GM19239 (cell line): ENCODE data around the gene PDE4D.
"Not testable (repeated sequence)": the region's sequence is repeated elsewhere in the genome, so short reads cannot be mapped to it uniquely, and the experiment has no call there.

ENCODE experiments used
- DNase-seq: peaks from one replicate; pipeline ENCODE4 v3.0.0; 2011; ENCODE audit warnings: low spot score; ENCODE audit not compliant: insufficient read length
- FAIRE-seq: peaks from 2 replicates; lab custom pipeline; 2011; peaks lifted over from hg19 to GRCh38; lab: Jason Lieb, UNC

PDE4D gene

DNA sequence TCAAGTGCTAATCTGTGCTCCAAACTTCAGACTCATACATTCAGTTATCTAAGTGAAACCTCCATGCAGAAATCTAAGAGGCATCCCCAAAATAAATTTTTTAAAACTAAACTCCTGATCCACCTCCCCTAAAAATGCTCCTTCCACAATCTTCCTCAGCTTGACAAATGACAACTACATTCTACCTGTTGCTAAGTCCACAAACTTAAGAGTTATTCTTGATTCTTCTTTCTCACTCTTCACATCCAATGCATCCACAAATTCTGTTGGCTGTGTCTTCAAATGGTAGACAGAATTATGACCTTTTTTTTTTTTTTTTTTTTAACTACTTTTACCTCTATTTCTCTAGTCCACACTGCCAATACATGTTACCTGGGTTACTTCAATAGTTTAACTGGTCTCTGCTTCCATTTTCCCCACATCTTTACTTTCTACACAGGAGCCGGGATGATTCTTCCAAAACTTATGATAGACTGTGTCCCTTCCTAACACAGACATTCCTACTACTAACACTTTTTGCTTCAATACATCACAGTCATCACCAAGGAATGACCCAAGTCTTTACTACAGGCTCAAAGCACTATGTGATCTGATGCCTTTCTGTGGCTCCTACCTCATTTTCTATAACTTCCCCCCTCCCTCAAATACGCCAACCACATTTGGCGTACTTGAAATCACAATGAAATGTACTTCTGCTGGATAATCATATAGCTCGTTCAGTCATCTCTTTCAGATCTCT is 143.6 kb downstream of the PDE4D start:
- FAIRE-seq (no peak), DNase-seq (no peak)

DNA sequence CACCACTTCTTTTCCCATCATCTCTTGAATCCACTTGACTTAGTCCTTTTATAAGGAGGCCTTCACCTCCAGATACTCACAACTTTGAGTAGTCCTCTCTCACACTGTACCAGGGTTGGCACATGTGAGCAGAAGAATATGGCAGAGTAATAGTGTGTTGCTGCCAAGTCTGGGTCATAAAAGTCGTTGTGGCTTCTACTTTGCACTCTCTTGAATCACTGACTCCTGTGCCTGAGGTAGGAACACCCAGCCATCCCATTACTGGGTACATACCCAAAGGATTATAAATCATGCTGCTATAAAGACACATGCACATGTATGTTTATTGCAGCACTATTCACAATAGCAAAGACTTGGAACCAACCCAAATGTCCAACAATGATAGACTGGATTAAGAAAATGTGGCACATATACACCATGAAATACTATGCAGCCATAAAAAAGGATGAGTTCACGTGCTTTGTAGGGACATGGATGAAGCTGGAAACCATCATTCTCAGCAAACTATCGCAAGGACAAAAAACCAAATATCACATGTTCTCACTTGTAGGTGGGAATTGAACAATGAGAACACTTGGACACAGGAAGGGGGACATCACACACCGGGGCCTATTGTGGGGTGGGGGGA is 145.4 kb downstream of the PDE4D start:
- not testable (repeated sequence) for DNase-seq, FAIRE-seq

DNA sequence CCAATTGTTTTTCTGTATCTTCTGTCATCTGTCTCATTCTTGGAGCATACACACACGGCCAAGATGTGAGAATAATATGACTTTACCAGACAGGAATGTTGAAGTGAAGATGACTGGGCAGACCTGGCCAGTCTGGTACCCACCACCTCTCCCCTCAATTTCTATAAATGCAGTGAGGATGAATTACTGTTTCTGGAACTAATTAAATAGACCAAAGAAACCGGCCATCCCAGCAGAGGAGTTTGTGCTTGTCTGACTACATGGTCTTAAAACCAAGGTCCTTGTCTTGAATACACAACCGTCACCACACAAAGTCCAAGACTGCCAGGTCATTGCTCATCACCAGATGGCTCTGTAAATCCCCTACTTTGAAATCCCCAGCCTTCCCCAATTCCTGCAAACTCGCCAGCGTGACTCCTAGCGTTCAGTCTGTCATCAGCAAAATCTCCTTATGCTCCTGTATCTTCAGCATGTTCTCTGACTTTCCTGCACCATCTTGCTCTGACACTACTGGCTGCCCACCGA is 147.2 kb downstream of the PDE4D start:
- FAIRE-seq = no peak
- DNase-seq = no peak

GRCh38 chr5:59745415-59745863 is 148.1 kb downstream of the PDE4D start:
- DNase-seq (no peak), FAIRE-seq (no peak)

- FAIRE-seq (no peak), DNase-seq (no peak)
Observed at GRCh38 chr5:59744531-59744992, 149.0 kb downstream of the PDE4D start.

DNA sequence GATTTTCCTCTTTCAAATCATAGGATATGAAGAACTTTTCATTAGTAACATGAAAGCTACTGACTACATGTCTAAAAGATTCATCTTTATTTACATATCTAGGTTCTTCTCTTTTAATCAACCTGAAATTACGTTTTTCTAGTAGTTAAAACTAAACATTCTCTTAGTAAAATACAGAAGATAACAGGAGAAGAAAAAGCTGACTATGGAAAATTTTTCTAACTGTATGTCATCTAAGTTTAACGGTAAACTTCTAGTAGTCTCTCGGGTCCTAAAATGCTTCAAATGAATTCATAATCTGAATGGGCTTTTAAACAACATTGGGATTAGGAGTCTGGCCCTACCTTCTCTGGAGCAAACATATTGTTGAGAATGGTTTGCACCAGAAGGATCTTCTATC is 151.9 kb downstream of the PDE4D start:
- DNase-seq (no peak), FAIRE-seq (no peak)

GRCh38 chr5:59738024-59738423 is 155.5 kb downstream of the PDE4D start:
- DNase-seq (no peak), FAIRE-seq (no peak)

- no peak for DNase-seq
- no peak for FAIRE-seq
Observed at GRCh38 chr5:59732806-59733205, 160.7 kb downstream of the PDE4D start.

DNA sequence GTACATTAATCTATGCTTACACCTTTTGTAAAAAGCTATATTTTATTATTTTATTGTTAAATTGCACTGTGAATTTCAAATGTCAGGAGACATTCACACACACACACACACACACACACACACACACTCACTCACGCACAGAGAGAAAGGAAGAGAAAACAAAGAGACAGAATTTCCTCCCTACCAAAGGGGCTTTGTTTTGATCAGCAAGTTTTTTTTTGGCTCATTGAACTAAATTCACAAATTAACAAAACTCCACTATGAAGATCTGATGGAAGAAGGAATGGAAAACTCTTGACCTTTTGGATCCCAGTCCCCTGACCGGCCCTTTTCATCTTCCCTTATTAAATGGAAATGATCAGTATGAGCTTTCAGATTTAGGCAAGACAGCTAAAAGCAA is 161.2 kb downstream of the PDE4D start:
- DNase-seq = no peak
- FAIRE-seq = no peak

GRCh38 chr5:59731809-59732208 is 161.7 kb downstream of the PDE4D start:
- DNase-seq = no peak

GRCh38 chr5:59729820-59730219 is 163.7 kb downstream of the PDE4D start:
- no peak for DNase-seq
- FAIRE-seq = no peak

More at GRCh38 chr5:59731809-59732208, 161.7 kb downstream of the PDE4D start:
- FAIRE-seq = no peak

GRCh38 chr5:59729357-59729756 is 164.2 kb downstream of the PDE4D start:
- FAIRE-seq (no peak), DNase-seq (no peak)

DNA sequence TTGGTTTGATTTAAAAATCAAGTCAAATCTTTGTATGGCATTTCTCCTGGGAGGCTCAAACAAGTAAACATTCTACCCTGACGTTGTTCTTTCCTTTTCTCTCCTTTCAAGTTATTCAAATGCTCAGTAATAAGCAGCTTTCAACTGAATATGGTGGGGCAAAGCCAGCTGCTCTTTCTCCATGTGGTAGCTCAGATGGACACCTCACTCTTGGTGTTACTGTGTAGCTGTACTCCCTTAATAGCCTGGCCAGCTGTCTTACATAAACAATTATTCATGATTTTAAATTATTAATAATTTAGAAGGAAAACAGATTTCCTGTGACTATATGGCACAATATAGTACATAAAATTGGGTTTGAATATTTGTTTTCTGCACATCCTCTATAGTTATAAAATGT is 165.2 kb downstream of the PDE4D start:
- FAIRE-seq = no peak
- DNase-seq = no peak

- no peak for DNase-seq
- FAIRE-seq = no peak
Observed at GRCh38 chr5:59727186-59727585, 166.3 kb downstream of the PDE4D start.

DNA sequence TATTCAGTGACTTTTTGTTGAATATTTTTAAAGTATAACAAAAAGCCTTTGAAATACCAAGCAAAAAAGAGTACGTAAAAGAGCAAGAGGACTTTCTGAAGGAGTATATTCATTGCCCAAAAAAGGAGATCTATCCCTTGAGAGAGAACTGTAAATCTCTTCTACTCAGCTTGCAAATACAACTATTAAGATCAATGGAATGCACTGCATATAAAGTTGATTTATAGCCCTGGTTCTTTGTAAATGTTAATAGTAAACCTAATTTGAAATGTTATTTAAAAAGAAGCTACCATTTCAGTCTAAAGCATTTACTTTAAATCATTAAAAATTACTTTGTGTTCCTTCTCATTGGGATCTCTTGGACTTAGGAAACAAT is 168.1 kb downstream of the PDE4D start:
- FAIRE-seq (no peak), DNase-seq (no peak)

- DNase-seq (peak; percentile 21), FAIRE-seq (peak; percentile 54)
Observed at GRCh38 chr5:59724482-59725391, 168.8 kb downstream of the PDE4D start.

GRCh38 chr5:59722874-59723273 is 170.7 kb downstream of the PDE4D start:
- FAIRE-seq = no peak
- no peak for DNase-seq

DNA sequence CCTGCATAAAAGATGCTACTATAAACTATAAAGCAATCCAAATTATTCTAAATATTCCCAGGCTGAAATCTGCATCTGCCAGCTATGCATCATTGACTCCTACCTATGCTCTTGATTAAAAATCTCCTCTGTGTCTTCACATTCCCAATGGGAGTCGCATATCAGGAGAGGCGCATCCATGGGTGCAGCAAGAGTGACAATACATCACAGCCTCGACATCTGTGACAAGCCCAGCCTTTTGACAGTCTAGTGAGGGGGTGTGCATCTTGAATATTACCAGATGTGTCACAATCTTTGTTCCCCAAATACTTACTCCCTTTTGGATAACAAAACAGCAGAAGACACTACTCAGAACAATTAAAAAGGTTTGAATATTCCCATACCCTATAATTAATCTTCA is 171.8 kb downstream of the PDE4D start:
- DNase-seq (no peak), FAIRE-seq (peak; percentile 42)

- DNase-seq = no peak
- no peak for FAIRE-seq
Observed at GRCh38 chr5:59720063-59720462, 173.5 kb downstream of the PDE4D start.

DNA sequence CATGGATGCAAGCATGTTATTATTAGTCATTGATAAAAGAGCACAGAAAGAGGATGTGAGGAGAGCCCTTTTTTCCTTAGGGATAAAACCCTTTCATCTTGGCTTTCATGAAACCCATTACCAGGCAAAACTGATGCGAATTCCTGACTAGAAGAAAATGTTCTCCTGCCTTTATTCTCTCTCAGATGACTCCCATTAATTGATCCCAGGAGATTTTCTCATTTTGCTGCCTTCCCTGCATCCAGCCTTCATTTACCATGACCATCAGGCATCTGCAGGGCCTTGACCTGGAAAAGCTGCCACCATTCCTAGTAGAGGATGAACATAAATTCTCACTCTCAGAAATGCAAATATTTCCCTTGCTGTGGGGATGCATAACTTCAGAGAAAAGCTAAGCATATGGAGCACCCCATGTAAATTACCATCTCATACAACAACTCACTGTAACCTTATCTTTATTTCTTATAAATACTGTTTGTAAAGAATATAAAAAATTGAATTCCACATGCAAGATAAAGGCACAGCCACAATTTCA is 176.5 kb downstream of the PDE4D start:
- FAIRE-seq = no peak

More for the DNA sequence above, 176.5 kb downstream of the PDE4D start:
- DNase-seq = no peak
